H1 (cell line): ENCODE data around the gene NOL9. TPM values are rescaled to one million over a fixed set of nuclear protein-coding genes. Genes with fewer than 3 reads are reported as not detected.

Experiments used
- ASH2L ChIP-seq: fragments of 200-600, 300-600 bp; sonication (generic); IDR thresholded peaks from one replicate; pipeline ENCODE4 v1.7.1; 2017; ENCODE audit warnings: low read length
- CEBPB ChIP-seq: IDR thresholded peaks from 2 replicates; pipeline ENCODE4 v1.6.1; 2012; ENCODE audit warnings: low read depth, low read length
- EGR1 ChIP-seq: IDR thresholded peaks from 2 replicates; pipeline ENCODE4 v1.6.1; 2011; ENCODE audit warnings: low read depth, low read length, borderline replicate concordance
- EP300 ChIP-seq, 2 experiments: IDR thresholded peaks; 1 replicate in 1 of 2; 2 replicates in 1 of 2; pipeline ENCODE4 v1.6.1; 2011 to 2012; ENCODE audit warnings: low read depth in 2 of 2, low read length in 2 of 2, mild to moderate bottlenecking in 2 of 2, borderline replicate concordance in 1 of 2, inconsistent platforms in 1 of 2, moderate library complexity in 1 of 2
- EZH2 ChIP-seq: fragments of 200-600 bp; sonication (generic); IDR thresholded peaks from 2 replicates; pipeline ENCODE4 v1.7.1; 2012; ENCODE audit warnings: low read depth, mild to moderate bottlenecking, moderate library complexity, low read length, inconsistent platforms; ENCODE audit not compliant: severe bottlenecking
- KDM1A ChIP-seq: fragments of 200-600, 300-600 bp; sonication (generic); IDR thresholded peaks from 2 replicates; pipeline ENCODE4 v1.7.1; 2016; ENCODE audit warnings: mild to moderate bottlenecking, low read length, borderline replicate concordance
- RBBP5 ChIP-seq: IDR thresholded peaks from 2 replicates; pipeline ENCODE4 v1.7.1; 2012; ENCODE audit warnings: low read depth, mild to moderate bottlenecking, inconsistent platforms, low read length, moderate library complexity, borderline replicate concordance
- RFX5 ChIP-seq: IDR thresholded peaks from 2 replicates; pipeline ENCODE4 v1.6.1; 2011; ENCODE audit warnings: low read depth, low read length, improper control_type of control experiment, borderline replicate concordance
- RNF2 ChIP-seq: fragments of 200-900, 300-1000 bp; sonication (generic); IDR thresholded peaks from 2 replicates; pipeline ENCODE4 v1.7.1; 2016; ENCODE audit warnings: borderline replicate concordance, low read depth, mild to moderate bottlenecking, antibody characterized with exemption, low read length; ENCODE audit not compliant: poor library complexity, severe bottlenecking; ENCODE audit errors: missing control alignments
- RXRA ChIP-seq: IDR thresholded peaks from 2 replicates; pipeline ENCODE4 v1.6.1; 2011; ENCODE audit warnings: low read depth, mild to moderate bottlenecking, low read length, moderate library complexity; ENCODE audit not compliant: insufficient read depth
- SIRT6 ChIP-seq: IDR thresholded peaks from one replicate; pipeline ENCODE4 v1.7.1; 2012; ENCODE audit warnings: low read length, inconsistent platforms
- polyA plus RNA-seq, 7 experiments: library from polyadenylated mRNA; depleted of rRNA in 3 of 7; stranded (reverse) in 5 of 7; unstranded in 2 of 7; fragments of >200 nt in 5 of 7; fragments of 200-250 nt in 2 of 7; gene quantifications; 1 replicate in 5 of 7; 2 replicates in 1 of 7; 4 replicates in 1 of 7; pipeline versions ENCODE4 v1.2.1 to v1.2.3, GENCODE V29; 2011 to 2013; ENCODE audit warnings: missing spikeins in 2 of 7, mixed read lengths in 2 of 7
- total RNA-seq: library from RNA; stranded (reverse); fragmentation: NEBNext Ultra II Directional; extraction: Animal tissue kit (Norgen Biotek cat#: 25700); gene quantifications from 2 replicates; pipeline ENCODE4 v1.2.1, GENCODE V29; 2021
- TF ChIP-seq, protein P1 (sequence below): IDR thresholded peaks from 2 replicates; pipeline ENCODE4 v1.6.1; 2012; ENCODE audit warnings: inconsistent platforms
- TF ChIP-seq, protein P2 (sequence below): IDR thresholded peaks from 2 replicates; pipeline ENCODE4 v1.6.1; 2012; ENCODE audit warnings: low read length, inconsistent platforms

NOL9 gene
- total and polyA plus RNA-seq, 2 of the 8 experiments (the other 6 are each of a cell fraction or from before 2014, with no cell fraction given), result 17.1 to 38.1 TPM

DNA sequence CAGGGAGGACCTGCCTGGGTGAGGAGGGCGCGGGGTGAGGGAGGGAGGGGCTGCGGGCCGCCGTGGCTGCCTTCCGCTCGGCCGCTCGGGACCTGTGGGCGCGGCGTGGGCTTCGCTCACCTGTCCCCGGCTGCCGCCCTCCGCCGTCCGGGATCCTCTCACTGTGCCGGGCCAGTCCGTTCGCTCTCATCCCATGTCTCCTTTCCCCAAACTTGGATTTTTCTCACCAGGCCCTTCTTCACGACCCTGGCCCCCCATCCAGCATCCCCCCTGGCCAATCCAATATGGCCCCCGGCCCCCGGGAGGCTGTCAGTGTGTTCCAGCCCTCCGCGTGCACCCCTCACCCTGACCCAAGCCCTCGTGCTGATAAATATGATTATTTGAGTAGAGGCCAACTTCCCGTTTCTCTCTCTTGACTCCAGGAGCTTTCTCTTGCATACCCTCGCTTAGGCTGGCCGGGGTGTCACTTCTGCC, 25.8 kb upstream of the NOL9 start (continued):
- TF ChIP-seq EGR1 (no peak), RNF2 (no peak), RFX5 (no peak), CEBPB (no peak), KDM1A (no peak), EP300 (IDR thresholded peaks at IDR 0.05; ENCODE audit: borderline replicate concordance in 1 of 2, low read depth in 2 of 2, low read length in 2 of 2) (no peak), EZH2 (no peak), ASH2L (no peak), RBBP5 (0 out of 2 replicates have a peak, but pooled peaks have one; percentile 49), SIRT6 (no peak), RXRA (no peak)
- TF ChIP-seq, protein P1, sequence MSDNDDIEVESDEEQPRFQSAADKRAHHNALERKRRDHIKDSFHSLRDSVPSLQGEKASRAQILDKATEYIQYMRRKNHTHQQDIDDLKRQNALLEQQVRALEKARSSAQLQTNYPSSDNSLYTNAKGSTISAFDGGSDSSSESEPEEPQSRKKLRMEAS, result no peak
- TF ChIP-seq, protein P2, sequence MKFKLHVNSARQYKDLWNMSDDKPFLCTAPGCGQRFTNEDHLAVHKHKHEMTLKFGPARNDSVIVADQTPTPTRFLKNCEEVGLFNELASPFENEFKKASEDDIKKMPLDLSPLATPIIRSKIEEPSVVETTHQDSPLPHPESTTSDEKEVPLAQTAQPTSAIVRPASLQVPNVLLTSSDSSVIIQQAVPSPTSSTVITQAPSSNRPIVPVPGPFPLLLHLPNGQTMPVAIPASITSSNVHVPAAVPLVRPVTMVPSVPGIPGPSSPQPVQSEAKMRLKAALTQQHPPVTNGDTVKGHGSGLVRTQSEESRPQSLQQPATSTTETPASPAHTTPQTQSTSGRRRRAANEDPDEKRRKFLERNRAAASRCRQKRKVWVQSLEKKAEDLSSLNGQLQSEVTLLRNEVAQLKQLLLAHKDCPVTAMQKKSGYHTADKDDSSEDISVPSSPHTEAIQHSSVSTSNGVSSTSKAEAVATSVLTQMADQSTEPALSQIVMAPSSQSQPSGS, result no peak
